ENCODE measurements around the gene CCNY. TPM values are rescaled to one million over a fixed set of nuclear protein-coding genes. Genes with fewer than 3 reads are reported as not detected.

CCNY gene
- total RNA-seq, 1 experiment from 2014 or later = 28.4 TPM

DNA sequence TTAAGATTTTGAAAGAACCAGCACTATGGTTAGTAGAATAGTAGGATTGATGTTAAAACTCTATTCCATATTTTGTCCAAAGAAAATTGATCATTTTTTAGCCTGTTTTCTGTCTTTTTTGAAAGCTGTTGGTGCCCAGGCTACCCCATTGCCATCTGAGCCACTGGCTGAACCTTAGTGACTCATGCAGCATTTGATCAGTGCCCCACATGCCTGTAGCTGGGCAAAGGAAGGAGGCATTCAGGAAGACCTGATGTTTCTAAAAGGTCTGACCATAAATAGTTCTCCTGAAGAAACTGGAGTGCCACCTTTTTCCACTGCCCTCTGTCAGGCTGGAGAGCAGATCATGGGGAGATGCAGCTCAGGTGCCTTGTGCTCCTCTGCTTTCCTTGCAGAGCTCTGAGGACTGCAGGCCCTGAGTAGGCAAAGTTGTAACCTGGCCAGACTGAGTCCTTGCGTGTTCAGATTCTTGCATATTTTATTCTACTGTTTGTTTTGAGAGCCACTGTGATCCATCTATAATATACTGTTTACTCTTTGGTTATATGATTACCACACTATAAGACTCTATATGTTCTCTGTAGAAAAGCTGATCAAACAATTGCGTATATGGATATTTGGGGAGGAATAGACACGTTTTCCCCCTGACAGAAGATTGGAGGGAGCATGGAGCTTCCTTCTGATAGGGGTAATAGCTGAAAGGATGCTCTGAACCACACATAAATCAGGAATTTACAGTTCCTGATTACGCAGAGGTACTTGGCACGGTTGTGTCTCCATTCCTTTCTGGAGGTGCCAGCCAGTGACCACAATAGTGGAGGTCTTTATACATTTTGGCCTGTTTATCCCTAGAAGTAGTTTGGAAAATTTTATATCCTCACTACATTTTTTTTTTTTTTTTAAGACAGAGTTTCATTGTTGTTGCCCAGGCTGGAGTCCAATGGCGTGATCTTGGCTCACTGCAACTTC is 219.9 kb downstream of the CCNY start:
- no peak for DNase-seq (ENCODE audit: low spot score)

GRCh38 chr10:35558276-35558675 is 222.0 kb downstream of the CCNY start:
- DNase-seq (ENCODE audit: low spot score) = no peak

- no peak for DNase-seq (ENCODE audit: low spot score)
These were observed 223.1 kb downstream of the CCNY start for GRCh38 chr10:35559416-35559815.

DNA sequence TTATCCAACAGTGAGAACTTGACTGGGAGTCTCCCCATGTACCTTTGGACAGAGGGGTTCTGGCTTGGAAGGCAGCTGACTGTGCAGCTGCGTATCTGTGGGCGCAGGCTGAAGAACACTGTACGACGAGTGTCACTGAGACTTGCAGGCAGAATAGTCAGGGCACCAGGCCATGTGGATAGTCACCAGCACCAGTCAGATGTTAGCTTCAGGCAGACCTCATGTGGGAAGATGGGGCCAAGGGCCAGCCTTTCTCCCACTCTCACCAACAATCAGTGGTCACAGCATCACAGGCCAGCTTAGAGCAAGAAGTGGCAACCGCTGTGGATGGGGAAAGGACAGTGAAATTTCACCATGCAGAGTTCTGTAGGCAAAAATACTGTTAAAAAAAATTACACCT is 225.4 kb downstream of the CCNY start:
- no peak for DNase-seq (ENCODE audit: low spot score)

- no peak for DNase-seq (ENCODE audit: low spot score)
These were observed 226.1 kb downstream of the CCNY start for GRCh38 chr10:35562427-35562826.

GRCh38 chr10:35563261-35563891 is 227.1 kb downstream of the CCNY start:
- peak; percentile 80 for DNase-seq (ENCODE audit: low spot score)

DNA sequence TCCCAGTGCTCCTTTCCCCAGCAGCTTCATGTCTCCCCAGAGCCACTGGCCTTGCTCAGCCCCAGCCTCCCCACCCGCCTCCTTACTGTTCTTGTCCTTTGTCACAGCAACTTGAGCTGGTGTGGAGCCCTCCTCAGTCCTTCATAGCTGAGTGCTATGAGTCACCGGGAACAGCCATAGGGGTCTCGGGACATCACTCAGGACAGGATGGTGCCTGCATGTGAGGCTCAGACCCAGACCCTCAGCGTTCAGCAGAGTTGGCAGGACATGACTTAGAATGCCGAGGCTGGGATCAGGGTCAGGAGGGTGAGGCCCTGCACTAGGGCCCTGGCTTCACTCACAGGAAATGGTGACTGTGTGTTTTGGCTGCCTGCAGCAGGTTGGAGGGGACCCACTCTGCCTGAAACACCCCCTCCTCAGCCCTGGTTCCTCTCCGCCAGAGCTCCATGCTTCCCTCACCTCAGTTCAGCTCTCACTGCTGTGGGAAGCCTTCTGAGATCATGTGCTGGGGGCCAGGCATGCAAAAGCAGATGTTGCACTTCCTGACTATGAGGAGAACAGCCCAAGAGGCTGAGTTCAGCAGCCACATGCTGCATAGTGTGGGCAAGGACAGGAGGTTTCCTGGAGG is 228.1 kb downstream of the CCNY start:
- no peak for DNase-seq (ENCODE audit: low spot score)

DNA sequence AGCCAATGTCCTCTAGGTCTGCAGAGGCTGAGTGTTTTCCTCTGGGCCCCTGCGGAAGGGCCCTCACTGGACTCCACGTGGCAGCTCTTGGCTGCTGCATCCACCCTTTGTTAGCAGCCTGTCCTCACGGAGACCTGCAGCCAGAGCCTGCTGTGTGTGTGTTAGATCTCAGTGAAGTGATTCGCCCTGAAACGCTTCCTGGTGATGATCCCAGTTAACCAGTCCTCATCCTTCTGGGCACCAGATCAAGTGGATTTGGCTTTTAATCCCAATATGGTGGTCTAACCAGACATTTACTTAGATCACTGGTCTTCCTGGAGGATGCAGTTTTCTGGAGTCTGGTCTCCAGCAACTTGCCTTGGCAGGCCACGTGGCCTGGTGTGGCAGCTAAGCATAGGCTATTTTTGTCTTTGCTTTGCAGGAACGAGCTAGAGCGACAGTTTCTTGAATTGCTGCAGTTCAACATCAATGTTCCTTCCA is 229.3 kb downstream of the CCNY start:
- DNase-seq (ENCODE audit: low spot score) = no peak

DNA sequence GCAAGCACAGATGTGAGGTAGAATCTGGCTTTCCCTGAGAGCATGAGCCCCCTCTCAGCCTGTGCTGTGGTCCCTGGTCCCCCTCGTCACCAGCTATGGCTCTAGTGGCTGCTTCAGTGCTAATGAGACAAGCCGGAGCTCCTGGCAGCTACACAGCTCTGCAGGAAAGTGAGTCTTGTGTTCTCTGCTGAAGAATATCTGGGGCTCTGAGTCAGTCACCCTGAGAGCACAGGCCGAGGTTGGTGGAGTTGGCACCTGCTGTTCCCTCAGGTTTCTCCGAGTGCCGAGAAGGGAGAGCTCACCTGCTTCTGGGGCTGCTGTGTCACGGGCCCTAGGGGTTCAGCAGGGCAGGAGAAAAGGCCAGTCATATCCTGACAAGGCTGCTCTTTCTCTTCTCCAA is 231.6 kb downstream of the CCNY start:
- DNase-seq (ENCODE audit: low spot score) = no peak

DNA sequence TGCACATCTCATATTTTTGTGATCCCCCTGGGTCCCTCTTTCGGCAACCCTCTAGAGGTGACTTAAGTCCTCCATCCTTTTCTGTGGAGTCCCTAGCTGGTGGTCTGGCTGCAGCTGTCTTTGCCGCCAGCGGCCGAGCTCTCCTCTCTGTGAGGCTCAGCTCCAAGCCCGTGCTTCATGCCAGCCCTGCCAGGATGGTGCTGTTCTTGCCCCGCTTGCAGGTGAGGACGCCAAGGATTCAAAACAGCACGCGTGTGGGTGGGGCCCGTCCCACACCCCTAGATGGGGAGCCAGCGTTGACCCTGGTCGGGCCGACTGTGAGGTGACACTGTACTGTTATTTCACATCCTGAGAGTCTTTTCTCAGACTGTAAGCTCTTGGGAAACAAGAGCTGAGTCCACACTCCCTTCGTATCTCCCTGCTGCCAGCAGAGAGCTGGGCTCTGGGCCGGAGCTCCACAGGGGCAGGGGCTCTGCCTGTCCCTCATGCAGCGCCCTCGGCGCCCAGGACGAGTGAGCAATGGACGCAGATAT is 232.2 kb downstream of the CCNY start:
- DNase-seq (ENCODE audit: low spot score) = no peak

DNA sequence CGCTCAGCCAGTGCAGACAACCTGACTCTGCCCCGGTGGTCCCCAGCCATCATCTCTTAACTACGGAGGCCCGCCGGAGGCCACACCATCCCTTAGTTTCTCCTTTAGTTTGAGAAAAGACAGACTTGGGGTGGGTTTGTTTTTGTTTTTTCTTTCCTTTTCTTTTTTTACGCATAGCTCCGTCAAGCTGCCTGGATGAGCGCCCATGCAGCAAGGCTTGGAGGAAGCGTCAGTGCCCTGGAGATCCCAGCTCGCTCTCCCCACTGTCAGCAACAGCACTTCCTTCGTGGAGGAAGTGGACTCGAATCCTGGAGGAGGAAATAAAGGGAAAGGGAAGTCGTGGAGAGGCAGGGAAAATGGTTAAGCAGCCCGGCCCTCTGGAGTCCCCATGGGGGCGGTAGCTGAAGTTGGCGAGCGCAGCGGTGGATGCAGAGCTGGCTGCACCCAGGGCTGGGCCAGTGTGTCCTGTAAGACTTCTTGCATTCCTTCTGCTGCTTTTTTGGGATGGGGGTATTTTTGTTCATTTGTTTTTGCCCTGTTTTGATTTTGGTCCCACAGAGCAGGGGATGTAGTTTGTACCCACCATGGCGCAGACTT is 232.9 kb downstream of the CCNY start:
- DNase-seq (ENCODE audit: low spot score) = no peak

DNA sequence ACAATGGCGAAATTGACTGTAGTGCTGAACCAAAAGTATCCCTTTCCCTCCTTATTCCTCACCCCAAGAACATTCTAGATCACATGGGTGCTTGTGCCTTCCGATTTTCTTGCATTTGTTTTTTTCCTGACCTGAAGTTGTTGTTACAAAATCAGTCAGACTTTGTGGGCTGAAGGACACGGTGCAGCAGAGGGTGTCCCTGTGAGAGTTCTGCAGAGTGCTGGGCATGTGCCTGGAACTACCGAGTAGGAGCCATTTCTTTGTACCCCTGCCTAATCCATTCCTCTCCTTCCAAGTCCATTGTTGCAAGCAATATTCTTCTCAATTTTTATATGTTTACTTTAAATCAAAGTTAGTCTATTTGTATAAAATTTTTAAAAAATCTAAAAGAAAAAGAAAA is 233.5 kb downstream of the CCNY start:
- no peak for DNase-seq (ENCODE audit: low spot score)

DNA sequence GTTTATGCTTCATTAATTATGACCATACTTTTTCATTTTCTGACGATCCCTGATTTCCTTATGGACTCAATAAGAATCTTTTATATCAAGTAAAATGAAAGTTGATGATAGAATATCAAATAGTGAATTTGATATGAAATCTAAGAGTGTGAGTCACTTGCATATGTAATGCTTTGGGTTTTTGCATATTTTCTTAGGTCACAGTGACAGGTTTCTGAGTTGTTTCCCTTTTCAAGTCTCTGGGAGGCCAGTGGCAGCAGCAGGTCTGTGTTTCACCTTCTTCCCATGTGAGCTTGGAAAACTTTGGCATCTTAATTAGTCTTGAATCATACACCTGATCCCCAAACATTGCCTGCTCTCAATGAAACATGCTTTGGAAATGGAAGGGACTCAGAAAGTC is 234.1 kb downstream of the CCNY start:
- no peak for DNase-seq (ENCODE audit: low spot score)

GRCh38 chr10:35572583-35572982 is 236.3 kb downstream of the CCNY start:
- DNase-seq (ENCODE audit: low spot score) = no peak

- no peak for DNase-seq (ENCODE audit: low spot score)
These were observed 237.5 kb downstream of the CCNY start for GRCh38 chr10:35573796-35574195.

- no peak for DNase-seq (ENCODE audit: low spot score)
These were observed 238.6 kb downstream of the CCNY start for GRCh38 chr10:35574924-35575352.

DNA sequence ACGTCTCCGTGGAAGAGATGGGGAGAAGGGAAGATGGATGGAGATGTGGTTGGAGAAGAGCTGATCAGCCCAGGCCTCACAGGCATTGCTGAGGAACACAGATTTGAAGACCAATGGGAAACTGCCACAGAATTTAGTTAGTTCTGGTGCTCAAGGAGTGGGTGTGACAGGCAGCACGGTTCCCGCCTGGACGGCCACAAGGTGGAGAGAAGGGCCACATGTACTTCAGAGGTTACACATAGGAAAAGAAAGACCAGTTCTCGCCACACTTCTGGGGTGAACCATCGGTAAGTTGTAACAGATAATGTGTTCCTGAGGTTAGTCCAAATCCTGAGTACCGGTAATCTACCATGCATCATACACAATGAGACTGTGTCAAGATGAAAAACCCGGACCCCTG is 239.3 kb downstream of the CCNY start:
- no peak for DNase-seq (ENCODE audit: low spot score)

DNA sequence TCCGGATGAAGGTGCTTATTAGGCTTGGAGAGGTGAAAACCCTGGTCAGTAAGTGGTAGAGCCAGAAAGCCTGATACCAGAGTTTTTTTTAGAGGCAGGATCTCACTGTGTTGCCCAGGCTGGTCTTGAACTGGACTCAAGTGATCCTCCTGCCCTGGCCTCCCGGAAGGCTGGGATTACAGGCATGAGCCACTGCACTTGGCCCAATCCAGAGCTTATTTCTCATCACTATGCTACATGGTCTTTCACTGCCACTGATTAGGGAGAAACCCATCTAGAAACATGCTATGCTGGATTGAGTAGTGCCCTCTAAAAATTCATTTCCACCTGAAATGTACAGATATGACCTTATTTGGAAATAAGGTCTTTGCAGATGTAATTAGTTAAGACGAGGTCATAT is 240.4 kb downstream of the CCNY start:
- no peak for DNase-seq (ENCODE audit: low spot score)

DNA sequence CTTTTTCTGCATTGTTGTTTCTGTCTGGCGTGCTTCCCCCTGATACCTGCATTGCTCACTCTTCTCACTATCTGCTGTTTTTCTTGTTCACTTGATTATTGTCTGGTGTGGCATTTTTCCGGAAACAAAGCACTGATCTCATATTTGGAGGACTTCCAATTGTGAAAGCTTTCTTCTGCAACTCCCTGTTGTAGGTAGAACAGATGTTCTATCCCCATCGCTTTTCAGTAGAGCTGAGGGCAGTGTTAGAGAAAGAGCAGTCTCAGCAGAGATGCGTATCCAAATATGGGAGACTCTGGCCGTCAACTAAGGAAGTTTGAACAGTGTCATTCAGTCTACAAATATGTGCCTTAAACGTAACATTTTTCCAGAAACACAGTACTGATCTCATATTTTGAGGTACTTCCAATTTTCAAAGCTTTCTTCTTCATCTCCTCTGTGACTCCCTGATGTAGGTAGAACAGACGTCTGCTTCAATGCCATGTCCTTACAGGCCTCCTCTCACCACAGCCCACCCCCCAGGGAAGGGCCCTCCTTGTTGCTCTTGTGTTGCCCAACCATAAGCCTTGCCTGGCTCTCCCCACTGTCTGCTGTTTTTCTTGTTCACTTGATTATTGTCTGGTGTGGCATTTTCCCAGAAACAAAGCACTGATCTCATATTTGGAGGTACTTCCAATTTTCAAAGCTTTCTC is 241.8 kb downstream of the CCNY start:
- DNase-seq (ENCODE audit: low spot score) = no peak

DNA sequence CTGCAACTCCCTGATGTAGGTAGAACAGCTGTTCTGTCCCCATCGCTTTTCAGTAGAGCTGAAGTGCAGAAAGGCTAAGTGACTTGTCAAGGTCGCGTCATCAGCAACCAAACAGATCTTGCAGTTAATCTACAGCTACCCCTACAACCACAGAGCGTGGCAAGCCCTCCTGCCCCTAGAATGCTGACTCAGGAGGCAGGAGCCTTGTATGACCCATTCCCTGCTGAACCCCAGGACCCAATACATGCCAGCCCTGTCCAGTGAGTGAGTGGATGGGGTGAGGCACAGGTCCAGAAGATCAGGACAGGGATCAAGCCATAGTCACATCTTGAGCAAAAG is 242.3 kb downstream of the CCNY start:
- DNase-seq (ENCODE audit: low spot score) = no peak

GRCh38 chr10:35579116-35579515 is 242.8 kb downstream of the CCNY start:
- DNase-seq (ENCODE audit: low spot score) = no peak
